Measurements from ENCODE around the gene GTF3C5.
"Not testable (repeated sequence)": the region's sequence is repeated elsewhere in the genome, so short reads cannot be mapped to it uniquely, and the experiment has no call there.

The GTF3C5 gene

GRCh38 chr9:132997591-132997990 is 33.2 kb upstream of the GTF3C5 start:
- no peak for DNase-seq

- DNase-seq = not testable (repeated sequence)
Measured at GRCh38 chr9:132998221-132998620, 32.6 kb upstream of the GTF3C5 start.

GRCh38 chr9:132998831-132999635 is 31.8 kb upstream of the GTF3C5 start:
- no peak for DNase-seq

GRCh38 chr9:133002147-133003070 is 28.4 kb upstream of the GTF3C5 start:
- DNase-seq = no peak

- no peak for DNase-seq
Measured at GRCh38 chr9:133003071-133003461, 27.7 kb upstream of the GTF3C5 start.

GRCh38 chr9:133003671-133004090 is 27.1 kb upstream of the GTF3C5 start:
- no peak for DNase-seq

GRCh38 chr9:133004091-133004998 is 26.5 kb upstream of the GTF3C5 start:
- peak; percentile 31 for DNase-seq

- DNase-seq = no peak
Measured at GRCh38 chr9:133004999-133005760, 25.6 kb upstream of the GTF3C5 start.

- no peak for DNase-seq
Measured at GRCh38 chr9:133005957-133006356, 24.8 kb upstream of the GTF3C5 start.

- DNase-seq = no peak
Measured at GRCh38 chr9:133006731-133007352, 24.0 kb upstream of the GTF3C5 start.

- DNase-seq = no peak
Measured at GRCh38 chr9:133008406-133008805, 22.4 kb upstream of the GTF3C5 start.

GRCh38 chr9:133008824-133009223 is 22.0 kb upstream of the GTF3C5 start:
- peak; percentile 33 for DNase-seq

- no peak for DNase-seq
Measured at GRCh38 chr9:133009906-133010582, 20.8 kb upstream of the GTF3C5 start.

GRCh38 chr9:133014696-133015095 is 16.1 kb upstream of the GTF3C5 start:
- DNase-seq = no peak

GRCh38 chr9:133023117-133023890 is 7.5 kb upstream of the GTF3C5 start:
- DNase-seq = peak; percentile 51

GRCh38 chr9:133026426-133026825 is 4.4 kb upstream of the GTF3C5 start:
- DNase-seq = no peak

GRCh38 chr9:133027134-133027533 is 3.7 kb upstream of the GTF3C5 start:
- DNase-seq = no peak

GRCh38 chr9:133028221-133028620 is 2.6 kb upstream of the GTF3C5 start:
- no peak for DNase-seq

- DNase-seq = peak; percentile 1
Measured at GRCh38 chr9:133029994-133030316, 842 bp upstream of the GTF3C5 start.

GRCh38 chr9:133031130-133031422 is 279 bp downstream of the GTF3C5 start:
- DNase-seq = no peak

Data from suppressor macrophage treated with lipopolysaccharide for 4 hours (primary cell).